Limb (tissue), 2 donors: Measurements from ENCODE around the gene SCAANT1.

Experiments used
- DNase-seq, 2 donors: peaks; one replicate each; pipeline ENCODE4 v3.0.0-alpha.2; 2016; ENCODE audit errors: extremely low spot score in 2 of 2

SCAANT1 gene

DNA sequence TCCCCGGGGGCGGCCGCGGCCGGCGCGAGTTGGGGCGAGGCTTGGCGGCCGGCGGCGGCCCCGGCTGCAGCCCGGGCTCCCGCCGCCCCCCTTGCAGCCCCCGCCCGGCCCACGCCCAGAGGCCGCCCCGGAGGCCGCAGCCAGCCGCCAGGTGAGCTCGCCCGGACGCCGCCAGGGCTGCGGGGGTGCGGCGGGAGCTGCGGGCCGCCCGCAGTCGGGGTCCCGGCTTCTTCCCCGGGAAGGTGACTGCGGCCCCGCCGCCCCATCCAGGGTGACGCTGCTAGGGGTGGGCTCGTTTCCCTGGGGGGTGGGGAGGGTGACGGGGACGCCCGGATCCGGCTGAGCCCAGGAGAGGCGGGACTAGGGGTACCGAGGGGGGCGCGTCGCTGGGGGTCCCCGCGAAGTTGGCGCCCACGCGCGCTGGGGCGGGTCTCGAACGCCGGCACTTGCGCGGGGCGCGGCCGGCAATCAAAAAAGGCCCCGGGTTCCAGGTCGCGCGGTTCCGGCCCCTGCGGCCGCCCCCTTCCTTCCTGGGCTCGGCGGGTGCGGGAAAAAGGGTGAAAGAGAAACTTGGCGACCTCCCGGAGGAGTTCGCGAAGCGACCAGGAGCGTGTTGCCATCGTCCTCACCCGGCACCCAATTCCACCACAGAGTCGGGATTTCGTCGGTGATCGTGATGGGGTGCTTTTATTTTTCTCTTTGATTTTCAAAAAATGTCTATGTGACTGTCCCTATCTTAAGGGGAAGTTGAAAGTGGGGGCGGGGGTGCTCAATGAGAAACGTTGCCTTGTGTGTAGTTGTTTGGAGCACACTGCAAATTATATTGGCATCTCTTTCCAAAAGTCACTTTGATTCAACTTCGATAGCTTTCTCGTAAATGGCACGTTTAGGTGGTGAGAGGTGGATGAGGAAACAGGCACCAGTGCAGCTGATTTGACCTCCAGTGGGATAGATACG is 47.9 kb downstream of the SCAANT1 start:
- DNase-seq, result peak in 1 of 2 donors; percentile 74

- DNase-seq, result peak; percentile 45 to 82
Observed at GRCh38 chr3:63863150-63864007, 48.8 kb downstream of the SCAANT1 start, which contains the start of the genes ATXN7 and THOC7. Gene ATXN7, plus strand, starts transcription at chr3:63863867. Its CDS starts 48,732 bp downstream, at chr3:63912599. Gene THOC7, minus strand, starts transcription at chr3:63863805. Its CDS starts 15 bp downstream, at chr3:63863790.

DNA sequence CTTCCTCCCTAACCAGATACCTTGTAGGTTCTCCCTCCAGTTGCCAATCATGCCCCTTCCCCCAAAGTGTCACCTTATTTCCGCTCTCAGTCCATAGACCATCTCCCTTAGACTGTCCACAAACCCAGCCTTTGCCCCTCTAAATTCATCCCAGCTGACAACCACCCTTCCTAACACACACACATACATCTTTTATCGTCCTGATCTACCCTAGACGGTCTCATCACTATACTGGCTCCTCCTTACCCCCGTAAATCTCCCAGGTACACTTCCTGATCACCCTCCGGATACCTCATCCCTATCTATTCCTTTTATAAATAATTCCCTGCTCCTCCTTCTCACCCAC is 49.4 kb downstream of the SCAANT1 start:
- no peak for DNase-seq
